ENCODE measurements around the gene FMNL2.

DNA sequence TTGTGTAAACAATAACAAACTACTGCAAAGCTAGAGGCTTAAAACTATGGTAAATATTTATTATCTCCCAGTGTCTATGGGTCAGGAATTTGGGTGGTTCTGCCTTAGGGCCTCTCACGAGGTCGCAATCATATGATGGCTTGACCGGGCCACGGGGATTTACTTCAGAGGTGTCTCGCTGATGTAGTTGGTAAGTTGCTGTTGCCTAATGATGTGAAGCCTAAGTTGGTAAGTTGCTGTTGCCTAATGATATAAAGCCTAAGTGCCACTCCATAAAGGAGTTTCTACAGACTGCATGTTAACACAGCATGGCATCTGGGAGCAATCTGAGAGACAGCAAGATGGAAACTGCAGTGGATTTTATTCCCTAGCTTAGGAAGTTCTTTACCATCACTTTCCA, 35.8 kb downstream of the FMNL2 start:
- TF ChIP-seq, protein P1, sequence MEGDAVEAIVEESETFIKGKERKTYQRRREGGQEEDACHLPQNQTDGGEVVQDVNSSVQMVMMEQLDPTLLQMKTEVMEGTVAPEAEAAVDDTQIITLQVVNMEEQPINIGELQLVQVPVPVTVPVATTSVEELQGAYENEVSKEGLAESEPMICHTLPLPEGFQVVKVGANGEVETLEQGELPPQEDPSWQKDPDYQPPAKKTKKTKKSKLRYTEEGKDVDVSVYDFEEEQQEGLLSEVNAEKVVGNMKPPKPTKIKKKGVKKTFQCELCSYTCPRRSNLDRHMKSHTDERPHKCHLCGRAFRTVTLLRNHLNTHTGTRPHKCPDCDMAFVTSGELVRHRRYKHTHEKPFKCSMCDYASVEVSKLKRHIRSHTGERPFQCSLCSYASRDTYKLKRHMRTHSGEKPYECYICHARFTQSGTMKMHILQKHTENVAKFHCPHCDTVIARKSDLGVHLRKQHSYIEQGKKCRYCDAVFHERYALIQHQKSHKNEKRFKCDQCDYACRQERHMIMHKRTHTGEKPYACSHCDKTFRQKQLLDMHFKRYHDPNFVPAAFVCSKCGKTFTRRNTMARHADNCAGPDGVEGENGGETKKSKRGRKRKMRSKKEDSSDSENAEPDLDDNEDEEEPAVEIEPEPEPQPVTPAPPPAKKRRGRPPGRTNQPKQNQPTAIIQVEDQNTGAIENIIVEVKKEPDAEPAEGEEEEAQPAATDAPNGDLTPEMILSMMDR (conservative IDR thresholded peaks at IDR 0.05) = no peak
- TF ChIP-seq EZH2 (IDR thresholded peaks at IDR 0.05; ENCODE audit: low read depth) = no peak

All from PC-9 (cell line).